ENCODE results near the gene PRSS27.
"Not testable (repeated sequence)": the region's sequence is repeated elsewhere in the genome, so short reads cannot be mapped to it uniquely, and the experiment has no call there.

Gene PRSS27

GRCh38 chr16:2697401-2697948 is 22.5 kb downstream of the PRSS27 start:
- H3K4me2 ChIP-seq (ENCODE audit: insufficient read depth, low read length, poor library complexity, severe bottlenecking) = no peak overlapping the region

GRCh38 chr16:2696601-2697250 is 23.3 kb downstream of the PRSS27 start:
- not testable (repeated sequence) for H3K4me2 ChIP-seq (ENCODE audit: insufficient read depth, low read length, poor library complexity, severe bottlenecking); H3K4ac ChIP-seq (ENCODE audit: low read length); H3K18ac ChIP-seq (ENCODE audit: low read length); H4K8ac ChIP-seq (ENCODE audit: low read depth, low read length); H3K23ac ChIP-seq (ENCODE audit: low read depth, low read length, poor library complexity); H4K91ac ChIP-seq (ENCODE audit: low read depth, low read length, poor library complexity); H2BK15ac ChIP-seq (ENCODE audit: low read length); H2BK120ac ChIP-seq (ENCODE audit: low read depth, low read length); H2BK5ac ChIP-seq (ENCODE audit: low read length); H3K4me1 ChIP-seq (ENCODE audit: control insufficient read depth in 2 of 2, insufficient read depth in 1 of 2, low read depth in 1 of 2, low read length in 2 of 2); H3K9ac ChIP-seq (ENCODE audit: low read depth, low read length, poor library complexity); H3K14ac ChIP-seq (ENCODE audit: low read length); H3K27ac ChIP-seq (replicated peaks; ENCODE audit: low read length); H3K27me3 ChIP-seq (ENCODE audit: control insufficient read depth in 3 of 3, insufficient read depth in 3 of 3, low read depth in 1 of 3, low read length in 3 of 3); H3K9me3 ChIP-seq (replicated peaks in 1 of 2; ENCODE audit: control insufficient read depth in 2 of 2, insufficient read depth in 1 of 2, low read depth in 1 of 2, low read length in 2 of 2); H2AK5ac ChIP-seq (ENCODE audit: low read depth, low read length); H3K4me3 ChIP-seq (ENCODE audit: low read length in 2 of 2); H2BK12ac ChIP-seq (ENCODE audit: low read length); DNase-seq (ENCODE audit: low spot score); H2AFZ ChIP-seq (ENCODE audit: low read length)
- no CpG with 5 or more reads among the region's 37 CpGs for WGBS, 2 donors (ENCODE audit: extremely low coverage in 2 of 2, insufficient read length in 2 of 2, insufficient replicate concordance in 1 of 2)
- Histone ChIP-seq H3K36me3 (replicated peaks in 1 of 2; ENCODE audit: control insufficient read depth in 2 of 2, insufficient read depth in 2 of 2, low read length in 2 of 2) (peaks cover 20 to 53% of the 10 kb centered on the region in 2 donors), H3K79me1 (ENCODE audit: low read depth, low read length) (peaks cover 12% of the 10 kb centered on the region)

More at GRCh38 chr16:2697401-2697948, 22.5 kb downstream of the PRSS27 start:
- H3K9ac ChIP-seq (ENCODE audit: low read depth, low read length, poor library complexity) = no peak overlapping the region
- no peak overlapping the region for H2AK5ac ChIP-seq (ENCODE audit: low read depth, low read length)
- H4K8ac ChIP-seq (ENCODE audit: low read depth, low read length) = no peak overlapping the region
- H3K23ac ChIP-seq (ENCODE audit: low read depth, low read length, poor library complexity) = no peak overlapping the region
- H3K18ac ChIP-seq (ENCODE audit: low read length) = no peak overlapping the region
- no peaks in the 10 kb centered on the region for H3K27me3 ChIP-seq (ENCODE audit: control insufficient read depth in 3 of 3, insufficient read depth in 3 of 3, low read depth in 1 of 3, low read length in 3 of 3)
- H3K79me1 ChIP-seq (ENCODE audit: low read depth, low read length) = peaks cover 16% of the 10 kb centered on the region
- H2BK120ac ChIP-seq (ENCODE audit: low read depth, low read length) = no peak overlapping the region
- H2BK15ac ChIP-seq (ENCODE audit: low read length) = no peak overlapping the region
- H3K14ac ChIP-seq (ENCODE audit: low read length) = no peak overlapping the region
- H3K4me1 ChIP-seq (ENCODE audit: control insufficient read depth in 2 of 2, insufficient read depth in 1 of 2, low read depth in 1 of 2, low read length in 2 of 2) = peaks cover 5 to 6% of the 10 kb centered on the region in 2 donors
- WGBS, 2 donors (ENCODE audit: extremely low coverage in 2 of 2, insufficient read length in 2 of 2, insufficient replicate concordance in 1 of 2) = no CpG with 5 or more reads among the region's 17 CpGs
- peaks cover 23 to 55% of the 10 kb centered on the region in 2 donors for H3K36me3 ChIP-seq (replicated peaks in 1 of 2; ENCODE audit: control insufficient read depth in 2 of 2, insufficient read depth in 2 of 2, low read length in 2 of 2)
- DNase-seq (ENCODE audit: low spot score) = no peak
- H2BK5ac ChIP-seq (ENCODE audit: low read length) = no peak overlapping the region
- no peak overlapping the region for H2AFZ ChIP-seq (ENCODE audit: low read length)
- H2BK12ac ChIP-seq (ENCODE audit: low read length) = no peak overlapping the region
- H4K91ac ChIP-seq (ENCODE audit: low read depth, low read length, poor library complexity) = no peak overlapping the region
- no peak overlapping the region for H3K4ac ChIP-seq (ENCODE audit: low read length)
- H3K9me3 ChIP-seq (replicated peaks in 1 of 2; ENCODE audit: control insufficient read depth in 2 of 2, insufficient read depth in 1 of 2, low read depth in 1 of 2, low read length in 2 of 2) = no peaks in the 10 kb centered on the region
- no peak overlapping the region for H3K4me3 ChIP-seq (ENCODE audit: low read length in 2 of 2)
- no peak overlapping the region for H3K27ac ChIP-seq (replicated peaks; ENCODE audit: low read length)

DNA sequence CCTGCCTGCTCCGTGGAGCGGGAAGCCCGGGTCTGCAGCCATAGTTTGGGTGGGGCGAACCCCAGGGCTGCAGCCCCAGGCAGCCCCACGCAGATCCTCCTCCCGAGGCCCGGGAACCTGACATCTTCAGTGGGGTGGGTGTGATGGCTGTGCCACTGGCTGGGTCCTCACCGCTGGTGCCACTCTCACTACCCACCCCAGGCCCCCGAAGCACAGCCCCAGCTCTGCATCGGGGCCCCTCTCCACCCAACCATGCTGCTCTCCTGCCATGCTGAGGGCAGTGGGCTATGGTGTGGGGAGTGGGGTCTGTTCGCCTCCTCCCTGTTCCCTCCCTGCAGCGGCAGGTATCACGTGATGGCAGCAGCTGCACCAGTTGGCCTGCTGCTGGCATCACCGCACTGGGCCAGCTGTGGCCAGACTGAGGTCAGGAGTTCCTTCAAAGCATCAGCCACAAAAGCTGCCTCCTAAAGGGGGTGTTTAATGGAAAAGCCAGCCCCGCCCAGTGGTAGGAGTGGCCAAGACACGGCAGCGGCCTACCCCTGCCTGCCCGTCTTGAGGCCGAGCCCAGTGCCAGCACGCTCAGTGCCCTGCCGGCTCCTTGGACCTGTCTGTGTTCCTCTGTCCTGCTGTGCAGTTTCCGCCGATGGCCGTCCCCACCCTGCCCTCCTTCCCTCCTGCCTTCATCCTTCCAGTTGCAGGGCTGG is 26.9 kb downstream of the PRSS27 start:
- peaks cover 5 to 8% of the 10 kb centered on the region in 2 donors for H3K4me1 ChIP-seq (ENCODE audit: control insufficient read depth in 2 of 2, insufficient read depth in 1 of 2, low read depth in 1 of 2, low read length in 2 of 2)
- H3K4me2 ChIP-seq (ENCODE audit: insufficient read depth, low read length, poor library complexity, severe bottlenecking) = peak overlapping the region; percentile 19
- peaks cover 6 to 34% of the 10 kb centered on the region in 2 donors for H3K36me3 ChIP-seq (replicated peaks in 1 of 2; ENCODE audit: control insufficient read depth in 2 of 2, insufficient read depth in 2 of 2, low read length in 2 of 2)
- no peaks in the 10 kb centered on the region for H3K27me3 ChIP-seq (ENCODE audit: control insufficient read depth in 3 of 3, insufficient read depth in 3 of 3, low read depth in 1 of 3, low read length in 3 of 3)
- H3K9ac ChIP-seq (ENCODE audit: low read depth, low read length, poor library complexity) = peak overlapping the region; percentile 84
- H3K4ac ChIP-seq (ENCODE audit: low read length) = peak overlapping the region; percentile 84
- H3K14ac ChIP-seq (ENCODE audit: low read length) = peak overlapping the region; percentile 9
- H3K23ac ChIP-seq (ENCODE audit: low read depth, low read length, poor library complexity) = peak overlapping the region; percentile 96
- H2BK15ac ChIP-seq (ENCODE audit: low read length) = peak overlapping the region; percentile 67
- H2AFZ ChIP-seq (ENCODE audit: low read length) = no peak overlapping the region
- H3K79me1 ChIP-seq (ENCODE audit: low read depth, low read length) = peaks cover 17% of the 10 kb centered on the region
- peak overlapping the region; percentile 82 for H2BK5ac ChIP-seq (ENCODE audit: low read length)
- H2BK120ac ChIP-seq (ENCODE audit: low read depth, low read length) = no peak overlapping the region
- H3K18ac ChIP-seq (ENCODE audit: low read length) = peak overlapping the region; percentile 94
- H4K8ac ChIP-seq (ENCODE audit: low read depth, low read length) = peak overlapping the region; percentile 92
- peak overlapping the region; percentile 84 for H2BK12ac ChIP-seq (ENCODE audit: low read length)
- DNase-seq (ENCODE audit: low spot score) = no peak
- H2AK5ac ChIP-seq (ENCODE audit: low read depth, low read length) = peak overlapping the region; percentile 30
- no peaks in the 10 kb centered on the region for H3K9me3 ChIP-seq (replicated peaks in 1 of 2; ENCODE audit: control insufficient read depth in 2 of 2, insufficient read depth in 1 of 2, low read depth in 1 of 2, low read length in 2 of 2)
- no CpG with 5 or more reads among the region's 24 CpGs for WGBS, 2 donors (ENCODE audit: extremely low coverage in 2 of 2, insufficient read length in 2 of 2, insufficient replicate concordance in 1 of 2)
- peak overlapping the region; percentile 75 for H3K27ac ChIP-seq (replicated peaks; ENCODE audit: low read length)
- no peak overlapping the region for H3K4me3 ChIP-seq (ENCODE audit: low read length in 2 of 2)
- no peak overlapping the region for H4K91ac ChIP-seq (ENCODE audit: low read depth, low read length, poor library complexity)
